Measurements from ENCODE around the gene TSPYL1.

The TSPYL1 gene

GRCh38 chr6:116279232-116280160, at the start of gene TSPYL1:
Gene TSPYL1, minus strand, starts transcription at chr6:116279930. Its CDS starts 100 bp downstream, at chr6:116279830.
- peak; percentile 59 for DNase-seq (ENCODE audit: low read depth, low spot score)
- TF ChIP-seq CTCF (IDR thresholded peaks at IDR 0.05; ENCODE audit: insufficient read depth, low read length, missing control alignments): no peak
- CTCF ChIA-PET: interaction anchor here (0.7 to 5.3 kb wide), 16 partner anchors 8 to 286 kb away, joined by 3 to 37 read pairs (median 6); partner anchors contain the start of genes CALHM4 and CALHM5
- peak within 1 kb of the TSS; percentile 90 for H3K4me3 ChIP-seq (ENCODE audit: low read depth, low read length)
- POLR2A ChIA-PET: interaction anchor here (0.8 to 2.1 kb wide), 10 partner anchors 9 to 284 kb away, joined by 3 to 10 read pairs (median 4); partner anchors contain the start of genes DSE and TSPYL4

- no peak for DNase-seq (ENCODE audit: low read depth, low spot score)
- ChIA-PET CTCF (interaction anchor here (0.9 to 2.5 kb wide), 4 partner anchors 27 to 114 kb away, joined by 3 to 15 read pairs (median 3); no protein-coding TSS in a partner anchor), POLR2A (no interaction called here)
- H3K4me3 ChIP-seq (ENCODE audit: low read depth, low read length): no peak overlapping the region
- TF ChIP-seq CTCF (IDR thresholded peaks at IDR 0.05; ENCODE audit: insufficient read depth, low read length, missing control alignments): no peak
Measured at GRCh38 chr6:116329156-116329555, 49.4 kb upstream of the TSPYL1 start.

- no peak for DNase-seq (ENCODE audit: low read depth, low spot score)
- ChIA-PET POLR2A (no interaction called here), CTCF (interaction anchor here (0.9 to 2.5 kb wide), 4 partner anchors 28 to 114 kb away, joined by 3 to 15 read pairs (median 3); no protein-coding TSS in a partner anchor)
- TF ChIP-seq CTCF (IDR thresholded peaks at IDR 0.05; ENCODE audit: insufficient read depth, low read length, missing control alignments): no peak
- no peak overlapping the region for H3K4me3 ChIP-seq (ENCODE audit: low read depth, low read length)
Measured at GRCh38 chr6:116328528-116328903, 48.8 kb upstream of the TSPYL1 start.

GRCh38 chr6:116327803-116328527, 48.2 kb upstream of the TSPYL1 start:
- no peak overlapping the region for H3K4me3 ChIP-seq (ENCODE audit: low read depth, low read length)
- ChIA-PET POLR2A (no interaction called here), CTCF (interaction anchor here (0.9 kb wide), 1 partner anchor 28 kb away, joined by 3 read pairs; no protein-coding TSS in a partner anchor)
- no peak for DNase-seq (ENCODE audit: low read depth, low spot score)
- TF ChIP-seq CTCF (IDR thresholded peaks at IDR 0.05; ENCODE audit: insufficient read depth, low read length, missing control alignments): no peak

- POLR2A ChIA-PET: no interaction called here
- no peak for TF ChIP-seq CTCF (IDR thresholded peaks at IDR 0.05; ENCODE audit: insufficient read depth, low read length, missing control alignments)
- DNase-seq (ENCODE audit: low read depth, low spot score): no peak
- no peak overlapping the region for H3K4me3 ChIP-seq (ENCODE audit: low read depth, low read length)
- CTCF ChIA-PET: no interaction called here
Measured at GRCh38 chr6:116326996-116327395, 47.3 kb upstream of the TSPYL1 start.
